Kidney (tissue), 14 donors: Measurements from ENCODE around the gene NME2. TPM values are rescaled to one million over a fixed set of nuclear protein-coding genes. Genes with fewer than 3 reads are reported as not detected.

Experiments used
- DNase-seq, 5 donors: peaks; one replicate each; pipeline ENCODE4 v3.0.0-alpha.2; 2013 to 2020
- FAIRE-seq: peaks from 2 replicates; lab custom pipeline; 2012; peaks lifted over from hg19 to GRCh38; lab: Jason Lieb, UNC
- H3K27ac ChIP-seq, 2 donors: one replicate each; pipeline ENCODE4 v1.7.0; 2013; ENCODE audit warnings: low read depth in 2 of 2, low read length in 2 of 2, inconsistent platforms in 1 of 2
- H3K27me3 ChIP-seq: one replicate; pipeline ENCODE4 v1.7.1; 2013; ENCODE audit warnings: low read length, inconsistent platforms; ENCODE audit not compliant: control insufficient read depth, insufficient read depth
- H3K36me3 ChIP-seq, 3 donors: one replicate each; pipeline versions ENCODE4 v1.7.0 to v1.7.1; 2013; ENCODE audit warnings: low read length in 3 of 3, control low read depth in 1 of 3, inconsistent platforms in 1 of 3; ENCODE audit not compliant: insufficient read depth in 3 of 3, control insufficient read depth in 2 of 3
- H3K4me1 ChIP-seq, 3 donors: one replicate each; pipeline versions ENCODE4 v1.7.0 to v1.7.1; 2013; ENCODE audit warnings: low read length in 3 of 3, inconsistent platforms in 1 of 3, low read depth in 1 of 3; ENCODE audit not compliant: control insufficient read depth in 2 of 3, insufficient read depth in 2 of 3
- H3K4me3 ChIP-seq, 3 donors: one replicate each; pipeline versions ENCODE4 v1.7.0 to v1.8.1; 2013; ENCODE audit warnings: low read length in 3 of 3, control low read depth in 1 of 3, inconsistent platforms in 1 of 3
- H3K9ac ChIP-seq, 3 donors: one replicate each; pipeline versions ENCODE4 v1.7.0 to v1.7.1; 2013; ENCODE audit warnings: low read length in 3 of 3, control low read depth in 1 of 3, inconsistent platforms in 1 of 3
- H3K9me3 ChIP-seq, 3 donors: one replicate each; pipeline versions ENCODE4 v1.7.0 to v1.7.1; 2013; ENCODE audit warnings: low read length in 3 of 3, control low read depth in 1 of 3, inconsistent platforms in 1 of 3; ENCODE audit not compliant: control insufficient read depth in 2 of 3, insufficient read depth in 1 of 3
- intact Hi-C: fragments of 100-400 bp; cut with DNase I; formaldehyde crosslinking; loops from one replicate; pipeline ENCODE4 v1.11.1; 2022
- polyA plus RNA-seq: library from polyadenylated mRNA; stranded (reverse); fragments of 350-450 nt; fragmentation: Illumina TruSeq; extraction: RNeasy Lipid Tissue Mini Kit (QIAGEN cat#74804); gene quantifications from one replicate; pipeline ENCODE4 v1.2.3, GENCODE V29; 2014; ENCODE audit warnings: low read depth, low replicate concordance; ENCODE audit not compliant: insufficient read depth
- total RNA-seq: library from RNA; stranded (reverse); fragmentation: NEBNext Ultra II Directional; extraction: Animal tissue kit (Norgen Biotek cat#: 25700); gene quantifications from one replicate; pipeline ENCODE4 v1.2.1, GENCODE V29; 2021
- TF ChIP-seq, protein P1 (sequence below): IDR thresholded peaks from 3 replicates; pipeline ENCODE4 v1.5.1; 2012; ENCODE audit warnings: mild to moderate bottlenecking, moderate library complexity, borderline replicate concordance; ENCODE audit not compliant: insufficient read depth; ENCODE audit errors: extremely low read depth
- donor health status: control.
- donor health status: control.
- donor health status: control.
- donor health status: control.
- donor health status: control.
- donor health status: DM: yes; HTN: yes; CAD: no.
- donor health status: Normal renal cell carcinoma (clear cell type).

The NME2 gene
- total and polyA plus RNA-seq, 2 donors from 2014 or later, result 412 to 736 TPM

- intact Hi-C loops, result no loop called here
- DNase-seq (no peak), FAIRE-seq (no peak)
- Histone ChIP-seq H3K9me3 (no peaks in the 10 kb centered on the region), H3K27ac (no peak overlapping the region), H3K4me1 (peaks cover 0 to 4% (median 0%) of the 10 kb centered on the region in 3 donors), H3K9ac (no peak overlapping the region), H3K4me3 (no peak overlapping the region), H3K36me3 (peaks cover 6 to 21% (median 6%) of the 10 kb centered on the region in 3 donors), H3K27me3 (no peaks in the 10 kb centered on the region)
- TF ChIP-seq, protein P1, sequence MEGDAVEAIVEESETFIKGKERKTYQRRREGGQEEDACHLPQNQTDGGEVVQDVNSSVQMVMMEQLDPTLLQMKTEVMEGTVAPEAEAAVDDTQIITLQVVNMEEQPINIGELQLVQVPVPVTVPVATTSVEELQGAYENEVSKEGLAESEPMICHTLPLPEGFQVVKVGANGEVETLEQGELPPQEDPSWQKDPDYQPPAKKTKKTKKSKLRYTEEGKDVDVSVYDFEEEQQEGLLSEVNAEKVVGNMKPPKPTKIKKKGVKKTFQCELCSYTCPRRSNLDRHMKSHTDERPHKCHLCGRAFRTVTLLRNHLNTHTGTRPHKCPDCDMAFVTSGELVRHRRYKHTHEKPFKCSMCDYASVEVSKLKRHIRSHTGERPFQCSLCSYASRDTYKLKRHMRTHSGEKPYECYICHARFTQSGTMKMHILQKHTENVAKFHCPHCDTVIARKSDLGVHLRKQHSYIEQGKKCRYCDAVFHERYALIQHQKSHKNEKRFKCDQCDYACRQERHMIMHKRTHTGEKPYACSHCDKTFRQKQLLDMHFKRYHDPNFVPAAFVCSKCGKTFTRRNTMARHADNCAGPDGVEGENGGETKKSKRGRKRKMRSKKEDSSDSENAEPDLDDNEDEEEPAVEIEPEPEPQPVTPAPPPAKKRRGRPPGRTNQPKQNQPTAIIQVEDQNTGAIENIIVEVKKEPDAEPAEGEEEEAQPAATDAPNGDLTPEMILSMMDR, result no peak
These were observed 55.1 kb downstream of the NME2 start for GRCh38 chr17:51221322-51221721.

Other genes with a start within 250 kb of the NME2 start
- gene SPAG9, start 45.5 kb upstream of the NME2 start, total RNA-seq, result 93.3 TPM
- 15.4 TPM for gene SPAG9, start 45.5 kb upstream of the NME2 start, polyA plus RNA-seq
- 55.9 TPM for gene NME1, start 12.9 kb upstream of the NME2 start, total RNA-seq
- 112 TPM for gene NME1, start 12.9 kb upstream of the NME2 start, polyA plus RNA-seq
- gene MBTD1, start 93.6 kb downstream of the NME2 start, total RNA-seq, result 14.9 TPM
- gene MBTD1, start 93.6 kb downstream of the NME2 start, polyA plus RNA-seq, result 4.8 TPM
- 31.1 TPM for gene UTP18, start 94.1 kb downstream of the NME2 start, total RNA-seq
- gene UTP18, start 94.1 kb downstream of the NME2 start, polyA plus RNA-seq, result 28.8 TPM